ENCODE results near the gene MC3R. TPM values are rescaled to one million over a fixed set of nuclear protein-coding genes. Genes with fewer than 3 reads are reported as not detected.

The MC3R gene
- total RNA-seq, 1 experiment from 2014 or later, result not detected

DNA sequence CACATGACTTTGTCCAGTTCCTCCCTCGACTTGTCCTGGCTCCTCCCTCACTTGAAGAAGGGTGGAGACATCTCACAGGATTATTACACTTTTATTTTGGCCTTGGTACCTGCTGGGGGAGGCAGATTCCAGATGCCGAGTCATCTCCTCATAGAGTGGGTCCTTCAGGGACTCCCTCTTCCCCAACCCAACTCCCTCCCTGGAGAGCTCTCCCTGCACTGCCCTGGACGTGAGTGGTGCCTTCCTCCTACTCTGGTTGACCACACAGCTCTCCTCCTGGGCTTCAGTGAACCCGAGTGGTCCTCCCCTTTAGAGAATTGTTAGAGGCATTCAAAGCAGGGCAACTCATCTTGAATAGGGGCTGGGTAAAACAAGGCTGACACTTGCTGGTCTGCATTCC is 40.9 kb upstream of the MC3R start:
- peaks cover 11 to 22% (median 12%) of the 10 kb centered on the region in 3 experiments; a peak in 6 of 7 replicates for H3K36me3 Mint-ChIP-seq (ENCODE audit: insufficient read depth in 1 of 3, low read depth in 3 of 3)
- H4K91ac ChIP-seq (ENCODE audit: insufficient read length, low read depth, low read length), result no peak overlapping the region
- H3K18ac ChIP-seq (ENCODE audit: insufficient read length, low read depth, low read length), result no peak overlapping the region
- H4K8ac ChIP-seq (replicated peaks; ENCODE audit: insufficient read length, low read depth, low read length), result no peak overlapping the region
- H3K9me3 ChIP-seq (ENCODE audit: control insufficient read depth, low read depth, low read length), result peaks cover 71% of the 10 kb centered on the region
- no peak overlapping the region for H3K56ac ChIP-seq (ENCODE audit: insufficient read length, low read depth, low read length)
- no peak overlapping the region for H3K27ac ChIP-seq (ENCODE audit: insufficient read length, low read depth, low read length)
- H3K14ac ChIP-seq (ENCODE audit: insufficient read depth, low read length), result no peak overlapping the region
- H3K4me1 ChIP-seq (ENCODE audit: insufficient read depth, low read length), result no peaks in the 10 kb centered on the region
- no peak overlapping the region for H2AFZ ChIP-seq (ENCODE audit: low read length)
- H2BK20ac ChIP-seq (ENCODE audit: low read depth, low read length, poor library complexity, severe bottlenecking), result no peak overlapping the region
- no CpG with 5 or more reads among the region's 4 CpGs for WGBS (ENCODE audit: extremely low coverage, insufficient read length, low lambda C conversion rate)
- H3K27ac Mint-ChIP-seq, result no peak overlapping the region; a peak in 1 of 7 replicates
- peaks cover 91 to 98% of the 10 kb centered on the region in 2 experiments for H3K9me3 Mint-ChIP-seq
- TF ChIP-seq, protein P1, sequence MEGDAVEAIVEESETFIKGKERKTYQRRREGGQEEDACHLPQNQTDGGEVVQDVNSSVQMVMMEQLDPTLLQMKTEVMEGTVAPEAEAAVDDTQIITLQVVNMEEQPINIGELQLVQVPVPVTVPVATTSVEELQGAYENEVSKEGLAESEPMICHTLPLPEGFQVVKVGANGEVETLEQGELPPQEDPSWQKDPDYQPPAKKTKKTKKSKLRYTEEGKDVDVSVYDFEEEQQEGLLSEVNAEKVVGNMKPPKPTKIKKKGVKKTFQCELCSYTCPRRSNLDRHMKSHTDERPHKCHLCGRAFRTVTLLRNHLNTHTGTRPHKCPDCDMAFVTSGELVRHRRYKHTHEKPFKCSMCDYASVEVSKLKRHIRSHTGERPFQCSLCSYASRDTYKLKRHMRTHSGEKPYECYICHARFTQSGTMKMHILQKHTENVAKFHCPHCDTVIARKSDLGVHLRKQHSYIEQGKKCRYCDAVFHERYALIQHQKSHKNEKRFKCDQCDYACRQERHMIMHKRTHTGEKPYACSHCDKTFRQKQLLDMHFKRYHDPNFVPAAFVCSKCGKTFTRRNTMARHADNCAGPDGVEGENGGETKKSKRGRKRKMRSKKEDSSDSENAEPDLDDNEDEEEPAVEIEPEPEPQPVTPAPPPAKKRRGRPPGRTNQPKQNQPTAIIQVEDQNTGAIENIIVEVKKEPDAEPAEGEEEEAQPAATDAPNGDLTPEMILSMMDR (conservative IDR thresholded peaks at IDR 0.05), result no peak
- H4K5ac ChIP-seq (ENCODE audit: insufficient read length, low read depth, low read length), result no peak overlapping the region
- H3K4ac ChIP-seq (ENCODE audit: low read depth, low read length), result no peak overlapping the region
- H3K23me2 ChIP-seq (ENCODE audit: insufficient read length, low read depth, low read length, poor library complexity, severe bottlenecking), result no peaks in the 10 kb centered on the region
- DNase-seq, result no peak
- no peak overlapping the region for H3K4me3 Mint-ChIP-seq
- no peak overlapping the region for H3K4me2 ChIP-seq (ENCODE audit: insufficient read depth, insufficient read length, low read length)
- no peak overlapping the region for H2BK120ac ChIP-seq (ENCODE audit: low read depth, low read length, poor library complexity, severe bottlenecking)
- H3K23ac ChIP-seq (ENCODE audit: insufficient read length, low read depth, low read length), result no peak overlapping the region
- no peak overlapping the region for H2AK5ac ChIP-seq (ENCODE audit: insufficient read length, low read length)
- no peaks in the 10 kb centered on the region for H3K79me1 ChIP-seq (ENCODE audit: insufficient read depth, low read depth, low read length, poor library complexity, severe bottlenecking)
- peaks cover 5% of the 10 kb centered on the region; the same call in 1 of the 2 replicates for H3K27me3 Mint-ChIP-seq (ENCODE audit: low read depth)
- no peak overlapping the region for H2BK15ac ChIP-seq (ENCODE audit: low read depth, low read length)
- no peaks in the 10 kb centered on the region for H3K4me1 Mint-ChIP-seq
- H3T11ph ChIP-seq (ENCODE audit: low read length), result no peak overlapping the region
- H3K9ac ChIP-seq (ENCODE audit: extremely low read depth, insufficient read length, low read length), result no peak overlapping the region
- H2BK12ac ChIP-seq (ENCODE audit: insufficient read length, low read depth, low read length), result no peak overlapping the region
- H3K79me2 ChIP-seq (ENCODE audit: insufficient read depth, low read length), result no peaks in the 10 kb centered on the region
- no peaks in the 10 kb centered on the region for H3K27me3 ChIP-seq (ENCODE audit: insufficient read depth, low read length)
- no peaks in the 10 kb centered on the region for H4K20me1 ChIP-seq (ENCODE audit: control insufficient read depth, insufficient read depth, insufficient read length)
- no peak overlapping the region for H2BK5ac ChIP-seq (ENCODE audit: insufficient read length, low read length)

All from H9 (cell line).